K562 (cell line): ENCODE data around the gene AAGAB. TPM values are rescaled to one million over a fixed set of nuclear protein-coding genes. Genes with fewer than 3 reads are reported as not detected.

Source experiments
- ATAC-seq: fragments of 200-7000 bp; cut with Tn5 transposase; 3 replicates; pipeline ENCODE4 v1.9.1; 2020; ENCODE audit warnings: moderate library complexity
- BruUV-seq: library from RNA; stranded (reverse); fragments of 400-500 nt; replicated peaks from 2 replicates; lab custom pipeline; 2021; lab: Mats Ljungman, UMichigan
- CTCF ChIA-PET: fragments of 300-600 bp; formaldehyde crosslinking; extraction: SDS; loops from one replicate; lab custom pipeline; 2021; ENCODE audit warnings: low intra/inter-chr PET ratio; lab: Yijun Ruan, JAX
- POLR2A ChIA-PET: fragments of 300-600, 350-650 bp; sonication (Branson Sonifier 250); formaldehyde crosslinking; extraction: SDS; loops from one replicate; lab custom pipeline; 2021; ENCODE audit warnings: antibody characterized with exemption, inconsistent platforms; lab: Yijun Ruan, JAX
- DNase-seq, 4 experiments: peaks; one replicate each; pipeline versions ENCODE4 v3.0.0 to v3.0.0-alpha.2; 2011 to 2018; ENCODE audit warnings: low spot score in 3 of 4, mixed read lengths in 3 of 4; ENCODE audit errors: extremely low read depth in 1 of 4
- FAIRE-seq: peaks from 2 replicates; lab custom pipeline; 2011; peaks lifted over from hg19 to GRCh38; lab: Jason Lieb, UNC
- H2AFZ ChIP-seq: 2 replicates; pipeline ENCODE4 v1.6.0; 2011; ENCODE audit warnings: low read depth, low read length, control low read depth, inconsistent platforms
- H3K27ac ChIP-seq: fragments of 200-600 bp; 3 replicates; pipeline ENCODE4 v1.8.0; 2011; ENCODE audit warnings: low read depth, mild to moderate bottlenecking, control low read depth, inconsistent platforms, low read length, moderate library complexity, mixed read lengths; ENCODE audit errors: extremely low read depth
- H3K27me3 ChIP-seq, 2 experiments: fragments of 300-600 bp in 1 of 2; 2 replicates in 1 of 2; 3 replicates in 1 of 2; pipeline versions ENCODE4 v1.6.0 to v1.8.0; 2011; ENCODE audit warnings: inconsistent platforms in 2 of 2, low read length in 2 of 2, mild to moderate bottlenecking in 1 of 2, mixed read lengths in 1 of 2, moderate library complexity in 1 of 2; ENCODE audit not compliant: control insufficient read depth in 2 of 2, insufficient read depth in 2 of 2
- H3K36me3 ChIP-seq: fragments of 300-600 bp; 3 replicates; pipeline ENCODE4 v1.8.0; 2011; ENCODE audit warnings: mild to moderate bottlenecking, low read length, inconsistent platforms; ENCODE audit not compliant: control insufficient read depth, insufficient read depth
- H3K4me1 ChIP-seq, 2 experiments: fragments of 200-600 bp in 1 of 2; replicated peaks in 1 of 2; 2 replicates in 1 of 2; 3 replicates in 1 of 2; pipeline versions ENCODE4 v1.5.1 to v1.8.0; 2011; ENCODE audit warnings: inconsistent platforms in 2 of 2, low read length in 2 of 2, mild to moderate bottlenecking in 1 of 2, mixed read lengths in 1 of 2, moderate library complexity in 1 of 2; ENCODE audit not compliant: control insufficient read depth in 2 of 2, insufficient read depth in 2 of 2
- H3K4me2 ChIP-seq: 2 replicates; pipeline ENCODE4 v1.6.1; 2011; ENCODE audit warnings: low read length, control low read depth, inconsistent platforms, mixed read lengths; ENCODE audit not compliant: insufficient read depth
- H3K4me3 ChIP-seq: fragments of 200-600 bp; sonication (generic), shearing (Covaris generic); 2 replicates; pipeline ENCODE4 v1.5.1; 2016; ENCODE audit warnings: control low read depth, inconsistent platforms
- H3K79me2 ChIP-seq: fragments of 200-600 bp; 3 replicates; pipeline ENCODE4 v1.8.0; 2011; ENCODE audit warnings: low read length, inconsistent platforms; ENCODE audit not compliant: control insufficient read depth, insufficient read depth
- H3K9ac ChIP-seq, 2 experiments: 2 replicates each; pipeline versions ENCODE4 v1.6.0 to v1.6.1; 2011; ENCODE audit warnings: low read depth in 2 of 2, low read length in 2 of 2, control low read depth in 1 of 2, inconsistent platforms in 1 of 2, mild to moderate bottlenecking in 1 of 2, mixed read lengths in 1 of 2; ENCODE audit not compliant: insufficient read depth in 1 of 2
- H3K9me1 ChIP-seq: one replicate; pipeline ENCODE4 v1.6.0; 2011; ENCODE audit warnings: inconsistent platforms, mild to moderate bottlenecking, low read length, moderate library complexity; ENCODE audit not compliant: control insufficient read depth, insufficient read depth
- H3K9me3 ChIP-seq: replicated peaks from 2 replicates; pipeline ENCODE4 v1.5.1; 2011; ENCODE audit warnings: low read depth, low read length, inconsistent platforms; ENCODE audit not compliant: control insufficient read depth, insufficient read depth
- H4K20me1 ChIP-seq: replicated peaks from 2 replicates; pipeline ENCODE4 v1.6.1; 2011; ENCODE audit warnings: low read length, inconsistent platforms, mixed read lengths; ENCODE audit not compliant: control insufficient read depth, insufficient read depth
- ATF1 ChIP-seq, 2 experiments: fragments of 450-650 bp in 1 of 2; IDR thresholded peaks; 2 replicates each; pipeline ENCODE4 v1.6.1; 2016; ENCODE audit warnings: missing compliant biosample characterization in 1 of 2, missing genetic modification characterization in 1 of 2
- ERF ChIP-seq: fragments of 450-650 bp; formaldehyde crosslinking; IDR thresholded peaks from 2 replicates; pipeline ENCODE4 v1.4.0; 2020; ENCODE audit warnings: mild to moderate bottlenecking, mixed read lengths
- EZH2 ChIP-seq: IDR thresholded peaks from 2 replicates; pipeline ENCODE4 v1.6.1; 2012; ENCODE audit warnings: low read depth, mild to moderate bottlenecking, inconsistent platforms, low read length, borderline replicate concordance
- FOXP4 ChIP-seq: sonication (generic); formaldehyde crosslinking; IDR thresholded peaks from 2 replicates; pipeline ENCODE4 v1.8.0; 2022; ENCODE audit warnings: mild to moderate bottlenecking, missing genetic modification reagents, borderline replicate concordance
- GTF2E2 ChIP-seq: fragments of 200-800 bp; sonication (Bioruptor generic); IDR thresholded peaks from 2 replicates; pipeline ENCODE4 v1.6.1; 2016; ENCODE audit warnings: missing genetic modification characterization, missing compliant biosample characterization
- RERE ChIP-seq: sonication (generic); formaldehyde crosslinking; IDR thresholded peaks from 2 replicates; pipeline ENCODE4 v1.8.0; 2023; ENCODE audit warnings: missing genetic modification reagents, mild to moderate bottlenecking, borderline replicate concordance
- RNF219 ChIP-seq: fragments of 250-450 bp; sonication (Bioruptor Pico); IDR thresholded peaks from 2 replicates; pipeline ENCODE4 v1.5.0; 2022; ENCODE audit warnings: mild to moderate bottlenecking
- SNAPC5 ChIP-seq: fragments of 250-450 bp; sonication (Bioruptor Pico); IDR thresholded peaks from 2 replicates; pipeline ENCODE4 v1.8.0; 2021; ENCODE audit warnings: moderate library complexity, mild to moderate bottlenecking, inconsistent platforms
- STAT5B ChIP-seq: fragments of 250-450 bp; sonication (Bioruptor Pico); IDR thresholded peaks from 2 replicates; pipeline ENCODE4 v1.8.0; 2021; ENCODE audit warnings: mild to moderate bottlenecking, inconsistent platforms
- TBL1XR1 ChIP-seq, 2 experiments: IDR thresholded peaks; 2 replicates each; pipeline ENCODE4 v1.6.1; 2012; ENCODE audit warnings: improper control_type of control experiment in 2 of 2, low read length in 2 of 2, mild to moderate bottlenecking in 1 of 2
- WGBS: fragments of 100-300 bp; shearing (Covaris generic); methylation state at CpG from one replicate; pipeline ENCODE4 v1.1.6; 2016; ENCODE audit warnings: low coverage, mixed read lengths; ENCODE audit not compliant: insufficient coverage; ENCODE audit errors: missing lambda C conversion rate; 5-methylcytosine and 5-hydroxymethylcytosine counted together
- in situ Hi-C: fragments of 300-500 bp; cut with MboI; formaldehyde crosslinking; loops from 4 replicates; pipeline ENCODE4 v1.15.0; 2018; ENCODE audit warnings: inconsistent platforms, mixed read lengths
- intact Hi-C: fragments of 100-400 bp; cut with micrococcal nuclease; formaldehyde crosslinking; loops from 2 replicates; pipeline ENCODE4 v1.14.2; 2022
- polyA plus RNA-seq, 8 experiments: library from polyadenylated mRNA; depleted of rRNA in 4 of 8; stranded (reverse) in 5 of 8; unstranded in 3 of 8; fragments of >200 nt; fragmentation: Nextera tagmentation in 2 of 8; fragmentation: Illumina TruSeq in 1 of 8; extraction: Ambion mirVana in 2 of 8; extraction: Trizol in 1 of 8; gene quantifications; 2 replicates each; pipeline versions ENCODE4 v1.2.1 to v1.2.3, GENCODE V29; 2011 to 2014; ENCODE audit warnings: inconsistent platforms in 1 of 8, missing spikeins in 1 of 8
- total RNA-seq, 7 experiments: library from RNA; depleted of rRNA in 6 of 7; stranded (reverse); fragments of >200 nt in 6 of 7; fragmentation: Illumina TruSeq in 2 of 7; extraction: Trizol in 2 of 7; gene quantifications; 2 replicates each; pipeline versions ENCODE4 v1.2.1 to v1.2.3, GENCODE V29; 2011 to 2021; ENCODE audit warnings: low replicate concordance in 1 of 7

AAGAB gene
- total and polyA plus RNA-seq, 9 of the 15 experiments (the other 6 are each of a cell fraction or from before 2014, with no cell fraction given): 17.8 to 109 (median 58.3) TPM

- Histone ChIP-seq H3K9me3 (no peaks in the 10 kb centered on the region), H3K4me2 (no peak overlapping the region), H2AFZ (no peak overlapping the region), H3K9ac (no peak overlapping the region; a peak in 1 of 4 replicates), H3K79me2 (no peaks in the 10 kb centered on the region), H3K4me1 (peaks cover 13 to 14% of the 10 kb centered on the region in 2 experiments), H3K27ac (no peak overlapping the region), H4K20me1 (peaks cover 10% of the 10 kb centered on the region; the same call in 1 of the 2 replicates), H3K9me1 (peaks cover 9% of the 10 kb centered on the region), H3K4me3 (no peak overlapping the region), H3K27me3 (no peaks in the 10 kb centered on the region), H3K36me3 (peaks cover 63% of the 10 kb centered on the region; the same call in 2 of the 3 replicates)
- POLR2A ChIA-PET: interaction anchor here (0.6 to 0.7 kb wide), 2 partner anchors 58 to 385 kb away, joined by 3 read pairs; no protein-coding TSS in a partner anchor
- TF ChIP-seq SNAPC5 (CRISPR knock-in tag): no peak
- no peak for TF ChIP-seq TBL1XR1 (IDR thresholded peaks at IDR 0.05; ENCODE audit: low read length in 2 of 2)
- TF ChIP-seq RERE: no peak
- TF ChIP-seq FOXP4 (CRISPR knock-in tag): no peak
- no peak for TF ChIP-seq RNF219 (CRISPR knock-in tag)
- TF ChIP-seq GTF2E2 (tag): no peak
- TF ChIP-seq STAT5B (CRISPR knock-in tag): no peak
- TF ChIP-seq EZH2: no peak
- no peak for TF ChIP-seq ATF1 (CRISPR knock-in tag; IDR thresholded peaks at IDR 0.05)
- no peak for TF ChIP-seq ATF1 (tag; IDR thresholded peaks at IDR 0.05)
- no peak for TF ChIP-seq ERF (CRISPR knock-in tag)
- FAIRE-seq (no peak), ATAC-seq (no peak), DNase-seq (no peak)
- CTCF ChIA-PET: no interaction called here
- BruUV-seq: no TSS peak
- intact Hi-C loops (no loop called here), in situ Hi-C loops (no loop called here)
- WGBS: 78% methylated on average over 6 of the region's 7 CpGs
Measured at GRCh38 chr15:67183443-67184169, 70.9 kb downstream of the AAGAB start.
